Measurements from ENCODE around the gene DOCK2.
"Not testable (repeated sequence)": the region's sequence is repeated elsewhere in the genome, so short reads cannot be mapped to it uniquely, and the experiment has no call there.

The DOCK2 gene

DNA sequence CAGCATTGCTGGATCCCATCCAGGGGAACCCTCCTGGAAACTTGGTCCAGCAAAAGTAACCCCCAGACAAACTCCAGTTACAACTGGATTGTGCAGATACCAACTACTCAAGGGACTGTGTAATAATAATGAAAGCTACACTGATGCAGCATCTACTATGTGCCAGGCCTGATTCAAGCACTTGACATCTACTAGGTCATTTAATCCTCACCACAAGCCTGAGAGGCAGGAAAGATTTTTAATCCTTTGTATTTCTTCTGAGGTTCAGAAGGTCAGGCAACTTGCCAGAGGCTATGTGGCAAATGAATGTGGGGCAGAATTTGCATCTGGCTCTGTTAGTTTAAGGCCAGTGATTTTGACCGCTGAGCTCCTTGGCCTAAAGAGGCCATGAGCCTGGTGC, 439.1 kb downstream of the DOCK2 start:
- DNase-seq, result no peak

DNA sequence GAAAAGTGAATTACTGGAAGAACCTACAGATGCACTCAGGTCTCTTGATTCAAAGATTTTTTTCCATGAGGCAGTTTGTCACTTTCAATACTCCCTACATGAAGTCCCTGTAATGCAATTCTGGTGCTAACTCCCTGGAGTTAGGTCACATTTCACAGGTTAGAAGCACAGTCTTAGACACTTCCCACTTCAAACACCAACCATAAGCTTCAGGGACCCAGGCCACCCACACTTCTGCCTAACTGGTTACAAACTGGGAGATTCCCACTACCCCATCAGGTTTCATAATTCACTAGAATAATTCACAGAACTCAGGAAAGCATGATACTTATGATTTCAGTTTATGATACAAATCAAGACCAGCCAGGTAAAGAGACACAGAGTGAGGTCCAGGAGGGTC, 439.7 kb downstream of the DOCK2 start:
- DNase-seq, result no peak

DNA sequence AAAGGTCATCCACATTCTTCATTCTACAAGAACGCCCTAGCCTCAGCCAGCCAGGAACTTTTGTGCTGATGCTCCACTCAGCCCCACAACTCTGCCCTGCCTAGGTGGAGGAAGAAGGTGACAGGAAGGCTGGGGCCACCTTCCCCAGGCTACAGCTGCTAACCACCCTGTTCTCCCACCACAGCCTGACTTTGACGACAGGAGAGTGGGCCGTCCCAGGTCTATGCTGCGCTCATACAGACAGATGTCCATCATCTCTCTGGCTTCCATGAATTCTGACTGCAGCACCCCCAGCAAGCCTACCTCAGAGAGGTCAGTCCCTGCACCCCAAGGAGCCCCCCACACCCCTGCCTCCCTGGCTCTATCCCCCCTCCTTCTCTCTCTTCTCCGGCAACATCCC, 440.5 kb downstream of the DOCK2 start:
- DNase-seq, result no peak

DNA sequence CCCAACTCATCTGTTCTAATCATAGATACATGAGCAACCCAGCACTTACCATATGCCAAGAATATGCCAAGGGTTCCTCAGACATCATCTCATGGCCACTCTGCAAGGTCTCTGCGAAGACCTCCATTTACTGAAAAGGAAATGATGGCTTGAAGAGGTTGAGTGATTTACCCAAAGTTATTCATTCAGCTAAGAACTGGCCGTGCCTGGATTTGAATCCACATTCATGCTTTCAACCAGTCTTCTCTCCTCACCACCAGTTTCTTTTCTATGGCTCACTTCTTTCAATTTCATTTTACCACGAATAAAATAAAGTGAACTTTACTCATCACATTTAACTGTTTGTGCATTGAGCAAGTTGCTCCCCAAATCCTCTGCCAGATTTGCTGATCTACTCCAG, 441.4 kb downstream of the DOCK2 start:
- no peak for DNase-seq

DNA sequence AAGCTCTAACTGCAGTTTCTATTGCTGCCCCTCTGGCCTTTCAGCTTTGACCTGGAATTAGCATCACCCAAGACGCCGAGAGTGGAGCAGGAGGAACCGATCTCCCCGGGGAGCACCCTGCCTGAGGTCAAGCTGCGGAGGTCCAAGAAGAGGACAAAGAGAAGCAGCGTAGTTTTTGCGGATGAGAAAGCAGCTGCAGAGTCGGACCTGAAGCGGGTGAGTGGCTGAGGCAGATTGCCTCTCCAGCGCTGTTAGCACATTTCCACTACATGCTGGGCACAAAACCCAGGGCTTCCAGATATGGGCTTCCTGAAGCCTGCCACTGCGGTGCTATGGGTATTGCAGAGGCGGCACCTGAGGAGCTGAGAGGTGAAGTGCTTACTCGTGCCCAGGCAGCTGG, 441.9 kb downstream of the DOCK2 start:
- DNase-seq, result no peak

DNA sequence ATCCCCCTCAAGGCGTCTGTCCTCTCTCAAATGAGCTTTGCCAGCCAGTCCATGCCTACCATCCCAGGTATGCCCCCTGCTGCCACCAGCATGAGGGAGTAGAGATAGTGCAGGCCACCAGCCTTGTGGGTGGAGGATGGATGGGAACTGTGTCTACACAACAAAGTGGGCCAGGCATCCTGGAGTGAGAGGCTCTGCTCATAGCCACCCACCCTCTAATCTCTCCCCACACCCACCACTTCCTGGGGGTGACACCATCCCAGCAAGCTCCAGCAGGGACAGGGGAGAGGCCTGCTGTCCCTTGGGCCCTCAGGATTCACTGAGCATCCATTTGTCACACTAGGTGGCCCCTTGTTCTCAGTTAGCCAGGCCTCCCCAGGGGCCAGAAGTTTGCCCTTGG, 443.1 kb downstream of the DOCK2 start:
- DNase-seq, result no peak

DNA sequence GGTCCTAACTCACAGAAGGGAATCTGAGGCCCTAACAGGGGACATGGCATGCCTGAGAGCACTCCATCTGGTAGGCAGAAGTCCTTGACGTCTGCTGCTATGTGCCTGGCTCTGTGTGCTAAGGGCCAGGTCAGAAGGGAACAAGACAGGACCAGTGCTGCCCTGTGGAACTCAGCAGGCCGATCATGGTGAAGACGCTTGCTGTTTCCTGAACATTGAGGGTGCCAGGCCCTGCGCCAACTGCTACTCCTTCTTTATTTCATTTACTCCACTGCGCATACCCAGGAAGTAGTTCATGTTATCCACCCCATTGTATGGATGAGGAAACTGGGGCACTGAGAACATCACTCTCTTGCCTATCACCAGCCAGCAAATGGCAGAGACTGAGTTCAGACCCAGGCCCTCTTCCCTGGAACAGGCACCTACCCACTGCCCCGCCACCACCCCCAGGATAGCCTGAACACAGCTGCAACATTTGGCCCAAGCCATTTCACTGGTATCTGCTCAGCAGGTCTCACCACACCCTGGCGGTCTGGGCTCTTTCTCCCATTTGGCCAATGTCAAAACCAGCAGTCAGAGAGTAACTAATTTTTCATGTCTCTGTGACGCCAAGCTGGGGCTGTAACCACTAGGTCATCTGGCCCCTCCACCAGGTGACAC, 443.8 kb downstream of the DOCK2 start:
- DNase-seq, result no peak

DNA sequence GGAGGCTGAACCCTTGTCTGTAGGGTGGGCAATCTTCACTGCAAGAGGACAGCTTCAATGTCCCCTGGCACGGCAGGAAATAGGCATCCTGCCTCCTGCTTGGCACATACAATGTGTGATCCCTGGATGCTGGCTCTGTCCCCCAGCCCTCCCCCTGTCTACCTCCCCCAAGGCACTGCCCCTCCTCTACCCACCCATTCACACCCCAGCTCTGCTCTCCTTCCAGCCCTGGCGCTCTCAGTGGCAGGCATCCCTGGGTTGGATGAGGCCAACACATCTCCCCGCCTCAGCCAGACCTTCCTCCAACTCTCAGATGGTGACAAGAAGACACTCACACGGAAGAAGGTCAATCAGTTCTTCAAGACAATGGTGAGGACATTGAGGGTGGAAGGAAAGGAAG, 444.5 kb downstream of the DOCK2 start:
- DNase-seq, result no peak

DNA sequence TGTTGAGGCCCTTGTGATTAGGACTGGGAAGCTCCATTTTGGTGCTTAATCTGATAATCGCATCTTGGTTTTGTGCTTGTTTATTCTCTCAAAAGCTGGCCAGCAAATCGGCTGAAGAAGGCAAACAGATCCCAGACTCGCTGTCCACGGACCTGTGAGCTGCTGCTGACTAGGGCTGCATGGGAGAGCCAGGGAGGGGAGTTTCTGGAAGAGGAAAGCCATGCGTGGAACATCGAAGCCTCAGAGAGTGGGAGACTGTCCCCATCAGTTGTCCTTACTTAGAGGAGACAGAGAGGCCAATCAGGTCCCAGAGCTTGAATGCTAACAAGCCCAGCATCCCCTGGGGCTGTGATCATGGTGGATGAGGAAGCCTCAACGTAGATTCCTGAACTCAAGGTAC, 445.6 kb downstream of the DOCK2 start:
- no peak for DNase-seq

DNA sequence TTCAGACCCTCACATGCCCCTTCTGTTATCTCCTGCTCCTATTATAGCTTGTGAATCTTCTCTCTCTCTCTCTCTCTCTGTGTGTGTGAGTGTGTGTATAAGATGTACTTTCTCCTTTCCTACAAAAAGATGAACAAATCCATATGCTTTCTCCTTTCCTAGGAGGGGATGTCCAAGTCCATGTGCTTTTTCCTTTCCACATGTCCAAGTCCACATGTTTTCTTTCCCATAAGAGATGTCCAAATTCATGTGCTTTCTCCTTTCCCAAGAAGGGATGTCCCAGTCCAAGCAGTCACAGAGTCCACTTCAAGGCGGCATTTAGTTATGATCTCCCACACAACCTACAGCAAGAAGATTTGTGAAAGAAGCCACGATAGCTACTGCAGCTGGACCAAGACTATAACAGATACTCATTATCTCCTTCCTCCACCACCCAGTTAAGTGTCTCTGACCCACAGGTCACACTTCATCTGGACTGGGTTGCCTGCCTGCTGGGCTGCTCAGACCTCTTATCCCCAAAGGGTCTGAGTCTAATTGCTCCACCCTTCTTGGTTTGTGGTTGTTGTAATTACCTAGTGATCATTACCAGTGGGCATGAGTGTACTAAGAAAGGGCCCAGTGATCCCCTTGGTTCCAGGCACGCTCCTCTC, 450.2 kb downstream of the DOCK2 start:
- no peak for DNase-seq

DNA sequence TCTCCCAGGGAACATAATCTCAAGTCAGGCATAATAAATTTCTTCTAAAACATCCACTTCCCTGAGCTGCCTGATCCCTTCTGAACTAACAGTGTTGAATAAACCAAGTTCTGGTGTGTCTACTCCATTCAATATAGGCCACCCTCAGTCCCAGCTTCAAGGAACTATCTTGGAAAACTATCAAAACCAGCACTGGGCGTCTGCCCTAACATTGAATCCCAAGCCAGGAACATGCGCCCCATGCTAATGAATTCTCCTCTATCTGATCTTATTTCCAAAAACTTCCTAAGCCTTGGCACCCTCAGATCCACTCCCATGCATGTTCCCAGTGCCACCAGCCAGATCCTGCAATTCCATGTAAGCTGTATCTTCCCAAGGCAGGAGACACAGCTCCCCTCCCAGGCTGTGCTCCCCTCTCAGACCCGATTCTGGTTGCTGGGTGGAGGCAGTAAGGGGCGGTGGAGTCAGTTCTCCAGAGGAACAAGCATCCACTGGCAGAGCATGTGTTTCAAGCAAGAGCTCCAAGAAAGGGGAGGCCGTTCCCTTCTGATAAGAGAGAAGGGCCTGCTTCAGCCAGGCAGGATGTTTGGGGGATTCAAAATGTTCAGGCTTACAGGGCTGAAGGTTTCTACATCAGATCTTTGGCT, 455.5 kb downstream of the DOCK2 start:
- no peak for DNase-seq

DNA sequence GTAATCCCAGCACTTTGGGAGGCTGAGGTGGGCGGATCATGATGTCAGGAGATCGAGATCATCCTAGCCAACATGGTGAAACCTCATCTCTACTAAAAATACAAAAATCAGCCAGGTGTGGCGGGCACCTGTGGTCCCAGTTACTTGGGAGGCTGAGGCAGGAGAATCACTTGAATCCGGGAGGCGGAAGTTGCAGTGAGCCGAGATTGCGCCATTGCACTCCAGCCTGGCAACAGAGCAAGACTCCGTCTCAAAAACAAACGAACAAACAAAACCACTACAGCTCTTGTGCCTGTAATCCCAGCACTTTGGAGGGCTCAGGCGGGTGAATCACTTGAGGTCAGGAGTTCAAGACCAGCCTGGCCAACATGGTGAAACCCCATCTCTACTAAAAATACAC, 457.3 kb downstream of the DOCK2 start:
- not testable (repeated sequence) for DNase-seq

DNA sequence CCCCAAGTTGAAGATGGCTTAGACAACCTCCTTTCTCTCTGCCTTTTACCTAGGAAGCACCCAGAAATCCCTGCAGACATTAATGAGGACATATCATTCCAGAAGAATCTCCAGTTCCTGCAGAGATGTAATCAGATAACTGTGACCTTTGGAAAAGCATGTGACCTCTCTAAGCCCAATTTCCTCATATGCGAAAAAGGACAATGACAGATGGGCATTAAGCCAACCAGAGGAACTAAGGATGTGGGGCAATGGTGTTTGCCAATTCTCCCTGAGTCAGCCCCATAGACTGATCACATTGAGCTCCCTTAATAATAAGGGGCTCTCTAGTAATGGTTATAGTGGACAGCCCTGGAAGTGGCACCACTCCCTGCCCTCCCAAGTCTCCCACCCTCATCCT, 458.6 kb downstream of the DOCK2 start:
- DNase-seq, result no peak

DNA sequence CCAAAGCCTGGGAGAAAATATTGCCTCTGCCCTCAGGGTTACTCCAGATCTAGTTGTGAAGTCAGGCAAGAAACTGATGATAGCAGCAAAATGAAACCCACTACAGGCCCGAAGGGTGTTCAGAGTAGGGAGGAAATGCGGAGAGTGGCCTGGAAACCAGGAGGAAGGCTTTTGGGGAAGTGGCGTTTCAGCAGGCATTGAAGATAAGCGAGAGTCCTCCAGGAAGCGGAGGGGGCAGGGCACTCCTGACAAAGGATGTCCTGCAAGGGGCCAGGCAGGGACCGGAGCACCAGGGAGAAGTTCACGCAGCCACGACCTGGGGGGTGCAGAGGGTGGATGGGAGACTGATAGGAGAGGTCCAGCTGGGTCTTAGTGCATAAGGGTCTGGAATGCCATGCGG, 460.9 kb downstream of the DOCK2 start:
- DNase-seq, result no peak

DNA sequence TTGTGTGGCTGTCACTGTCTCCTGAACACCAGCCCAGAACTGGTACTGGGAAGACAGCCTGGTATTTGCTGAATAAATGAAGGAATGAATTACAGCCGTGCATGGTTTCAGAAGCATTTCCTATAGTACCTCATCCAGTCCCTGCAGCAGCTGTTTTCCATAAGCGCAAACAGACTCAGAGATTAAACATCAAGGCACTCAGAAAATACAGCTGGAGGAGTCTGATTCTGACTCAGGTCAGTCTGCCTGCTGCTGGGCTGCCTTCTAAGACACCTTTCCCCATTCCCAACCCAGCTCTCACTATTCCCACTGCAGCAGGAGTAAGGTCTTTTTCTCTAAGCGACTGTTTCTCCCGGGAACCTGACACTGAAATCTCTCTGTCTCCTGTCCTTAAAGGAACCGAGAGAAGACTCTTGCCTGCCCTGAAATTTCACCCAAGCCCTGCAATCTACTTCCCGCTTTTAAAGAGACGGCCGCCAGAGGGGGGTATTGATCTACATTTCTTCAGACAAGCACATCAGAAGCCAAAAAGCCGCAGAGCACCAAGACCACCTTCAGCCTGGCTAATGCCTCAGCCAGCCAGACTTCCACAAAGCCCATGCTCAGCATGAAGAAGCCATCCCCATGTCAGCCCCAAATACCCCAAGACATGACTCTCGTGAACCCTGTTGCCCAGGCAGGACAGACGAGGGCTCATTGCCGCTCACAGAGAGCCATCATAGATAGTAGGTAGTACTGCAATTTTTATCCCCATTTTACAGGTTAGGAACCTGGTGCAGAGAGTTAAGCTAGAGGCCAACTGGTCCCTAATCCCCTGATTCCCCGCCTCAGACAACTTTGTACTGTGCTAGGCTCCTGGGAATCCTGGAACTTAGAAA, 463.2 kb downstream of the DOCK2 start:
- DNase-seq, result peak; percentile 36

DNA sequence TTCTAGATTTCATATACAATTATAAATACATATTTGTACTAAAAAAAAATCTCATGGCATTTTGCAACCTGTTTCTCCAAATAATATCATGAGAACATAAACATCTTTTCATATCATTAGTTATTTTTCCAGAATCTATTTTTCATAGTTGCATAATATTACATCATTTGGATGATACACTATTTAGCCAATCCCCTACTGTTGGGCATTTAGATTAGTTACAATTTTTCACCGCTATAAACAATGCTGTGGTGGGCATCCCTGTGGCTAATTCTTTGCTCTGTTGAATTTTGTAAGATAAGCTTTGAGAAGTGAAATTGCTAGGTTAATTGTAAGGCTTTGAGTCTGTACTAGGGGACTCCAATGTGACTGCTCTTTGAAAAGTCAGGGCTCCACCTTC, 466.4 kb downstream of the DOCK2 start:
- DNase-seq, result no peak

DNA sequence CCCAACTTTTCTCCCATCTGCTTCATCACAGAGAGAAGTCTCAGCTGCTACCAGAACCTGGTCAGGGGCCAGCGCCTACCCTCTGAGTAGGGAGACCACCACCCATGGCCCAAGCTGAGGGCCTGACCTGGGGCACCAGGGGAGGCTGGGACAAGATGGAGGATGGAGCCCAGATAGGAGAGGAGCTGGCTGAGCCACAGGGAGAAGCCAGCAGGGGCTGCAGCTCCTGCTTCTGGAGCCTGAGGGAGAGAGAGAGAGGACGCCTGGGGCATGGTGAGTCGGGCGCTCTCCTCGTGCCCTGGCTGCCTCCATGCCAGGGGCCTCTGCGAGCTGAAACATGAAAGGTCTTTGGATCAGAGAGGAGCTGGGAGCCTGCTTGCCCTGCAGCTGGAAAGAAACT, 467.2 kb downstream of the DOCK2 start:
- DNase-seq, result no peak

DNA sequence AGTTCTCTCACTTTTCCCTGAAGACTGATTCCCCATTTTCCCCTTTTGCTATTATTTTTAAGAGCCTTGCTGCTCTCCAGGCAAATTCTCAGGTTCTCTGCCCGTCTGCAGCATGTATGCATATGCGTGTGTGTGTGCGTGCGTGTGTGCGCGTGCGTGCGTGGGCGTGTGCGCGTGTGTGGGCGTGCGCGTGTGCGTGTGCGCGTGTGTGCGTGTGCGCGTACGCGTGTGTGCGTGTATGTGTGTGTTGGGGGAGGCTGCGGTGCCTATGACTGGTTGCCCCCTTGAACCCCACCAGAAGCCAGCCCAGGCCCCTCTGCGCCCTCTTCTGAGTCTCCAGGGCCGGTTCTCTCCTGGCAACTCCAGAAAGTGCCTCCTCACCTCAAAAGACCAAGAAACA, 467.6 kb downstream of the DOCK2 start:
- no peak for DNase-seq

DNA sequence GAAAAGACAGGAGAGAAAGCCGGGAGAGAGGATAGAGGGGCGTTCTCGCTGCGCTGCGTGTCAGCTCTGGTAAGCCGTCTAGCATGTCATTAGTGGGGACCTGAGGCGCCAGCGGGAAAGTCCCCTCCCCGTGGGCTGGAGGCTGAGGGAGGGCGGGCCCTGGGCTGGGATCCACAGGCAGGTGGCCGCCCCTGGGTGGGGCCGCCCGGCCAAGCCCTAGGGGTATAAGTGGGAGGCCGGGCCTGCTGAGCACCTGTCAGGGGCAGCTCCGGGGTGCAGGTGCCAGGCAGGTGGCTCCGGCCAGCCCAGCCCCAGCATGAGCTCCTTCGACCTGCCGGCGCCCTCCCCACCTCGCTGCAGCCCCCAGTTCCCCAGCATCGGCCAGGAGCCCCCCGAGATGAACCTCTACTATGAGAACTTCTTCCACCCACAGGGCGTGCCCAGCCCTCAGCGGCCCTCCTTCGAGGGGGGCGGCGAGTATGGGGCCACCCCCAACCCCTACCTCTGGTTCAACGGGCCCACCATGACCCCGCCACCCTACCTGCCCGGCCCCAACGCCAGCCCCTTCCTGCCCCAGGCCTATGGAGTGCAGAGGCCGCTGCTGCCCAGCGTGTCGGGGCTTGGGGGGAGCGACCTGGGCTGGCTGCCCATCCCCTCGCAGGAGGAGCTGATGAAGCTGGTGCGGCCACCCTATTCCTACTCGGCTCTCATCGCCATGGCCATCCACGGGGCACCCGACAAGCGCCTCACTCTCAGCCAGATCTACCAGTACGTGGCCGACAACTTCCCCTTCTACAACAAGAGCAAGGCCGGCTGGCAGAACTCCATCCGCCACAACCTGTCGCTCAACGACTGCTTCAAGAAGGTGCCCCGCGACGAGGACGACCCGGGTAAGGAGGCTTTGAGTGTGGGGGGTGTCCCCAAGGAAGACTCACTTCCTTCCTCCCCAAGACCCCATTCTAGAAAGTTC, 468.9 kb downstream of the DOCK2 start, which contains the start of gene FOXI1:
TSS of gene FOXI1 (plus strand) at position 256 of the 970 bp plus-strand sequence. CDS start at position 317, 61 bp downstream.
- no peak for DNase-seq

DNA sequence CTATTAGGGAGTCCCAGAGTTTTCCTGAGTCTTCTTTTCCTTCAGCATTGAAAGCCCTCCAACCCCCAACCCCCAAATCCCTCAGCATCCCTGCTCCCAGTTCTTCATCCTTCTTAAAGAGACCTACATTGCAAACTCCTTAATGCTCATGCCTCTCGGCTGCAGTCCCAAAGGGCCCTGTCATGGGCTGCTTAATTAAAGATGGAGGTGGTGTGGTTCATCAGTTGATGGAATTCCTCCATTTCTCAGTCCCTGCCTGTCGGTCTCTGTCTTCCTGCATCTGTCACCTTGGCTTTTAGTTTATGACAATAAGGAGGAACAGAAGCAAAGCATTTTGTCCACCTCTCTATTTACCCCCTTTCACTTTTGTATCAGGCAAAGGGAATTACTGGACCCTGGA, 470.6 kb downstream of the DOCK2 start:
- no peak for DNase-seq

DNA sequence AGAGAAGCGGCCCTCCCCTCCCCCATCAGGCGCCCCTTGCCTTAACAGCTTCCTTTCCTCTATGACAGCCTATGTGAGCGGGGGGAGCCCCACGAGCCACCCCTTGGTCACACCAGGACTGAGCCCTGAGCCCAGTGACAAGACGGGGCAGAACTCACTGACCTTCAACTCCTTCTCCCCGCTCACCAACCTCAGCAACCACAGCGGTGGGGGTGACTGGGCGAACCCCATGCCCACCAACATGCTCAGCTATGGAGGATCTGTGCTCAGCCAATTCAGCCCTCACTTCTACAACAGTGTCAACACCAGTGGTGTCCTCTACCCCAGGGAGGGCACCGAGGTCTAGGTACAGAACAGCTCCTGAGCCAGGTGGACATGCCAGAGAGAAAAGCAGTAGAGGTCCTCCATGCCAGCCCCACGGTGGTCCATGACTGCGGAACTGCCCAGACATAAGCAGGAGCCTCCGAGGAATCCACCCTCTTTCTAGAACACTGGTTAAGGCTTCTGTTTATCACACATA, 471.3 kb downstream of the DOCK2 start:
- no peak for DNase-seq

All from NCI-H2171 (cell line).